Erythroblast (primary cell): ENCODE data around the gene MPPED1.
A peak's percentile ranks its signal among the peaks of the same experiment; 100 is the strongest.

Source experiments
- DNase-seq, 2 experiments: peaks; one replicate each; lab custom pipeline; 2025; lab: John Stamatoyannopoulos, UW
- GATA1 ChIP-seq: IDR thresholded peaks from 2 replicates; pipeline ENCODE4 v1.6.1; 2011; ENCODE audit warnings: low read depth, mild to moderate bottlenecking, control low read depth, low read length, moderate library complexity
- POLR2A ChIP-seq: IDR thresholded peaks from 2 replicates; pipeline ENCODE4 v1.6.1; 2011; ENCODE audit warnings: mild to moderate bottlenecking, low read length

Gene MPPED1

DNA sequence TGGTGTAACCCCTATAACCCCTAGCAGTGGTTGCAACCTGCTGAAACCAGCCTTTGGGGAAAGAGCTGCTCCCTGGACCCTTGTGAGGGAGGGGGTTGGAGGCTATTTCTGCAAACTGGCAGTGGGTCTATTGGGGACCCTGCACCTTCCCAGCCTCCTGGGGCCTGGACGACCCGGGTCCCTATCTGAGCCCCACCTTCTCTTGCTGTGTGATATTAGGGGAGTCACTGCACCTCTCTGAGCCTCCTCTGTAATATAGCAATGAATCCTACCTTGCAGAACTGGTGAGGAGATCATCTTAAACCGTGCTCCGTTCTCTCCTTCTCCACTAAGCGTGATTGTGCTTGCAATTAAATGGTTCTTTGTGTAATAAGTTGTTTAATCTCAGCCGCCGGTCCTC is 24.0 kb upstream of the MPPED1 start:
- TF ChIP-seq POLR2A (no peak), GATA1 (no peak)
- DNase-seq: no peak

DNA sequence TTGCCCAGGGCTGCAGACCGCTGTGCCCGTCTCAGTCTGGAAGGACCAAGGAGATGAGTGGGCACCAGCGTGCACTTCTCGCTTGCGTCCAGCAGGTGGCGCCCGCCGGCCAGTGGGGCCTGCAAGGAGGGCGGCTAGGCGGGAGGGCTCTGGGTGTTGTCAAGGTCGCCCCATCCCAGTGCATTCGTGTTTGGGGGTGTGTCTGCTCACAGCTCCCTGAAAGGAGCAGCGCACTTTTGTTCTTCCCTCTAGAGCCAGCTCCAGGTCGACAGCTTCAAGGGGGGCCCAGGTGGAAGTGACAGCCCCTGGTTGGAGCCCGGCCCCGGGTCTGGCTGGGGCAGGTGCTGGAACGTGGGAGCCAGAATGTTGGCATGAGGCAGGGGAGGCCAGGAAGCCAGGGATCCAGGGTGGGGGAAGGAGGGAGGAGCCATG is 23.4 kb upstream of the MPPED1 start:
- TF ChIP-seq POLR2A: no peak
- TF ChIP-seq GATA1: no peak
- peak; percentile 64 to 78 for DNase-seq

DNA sequence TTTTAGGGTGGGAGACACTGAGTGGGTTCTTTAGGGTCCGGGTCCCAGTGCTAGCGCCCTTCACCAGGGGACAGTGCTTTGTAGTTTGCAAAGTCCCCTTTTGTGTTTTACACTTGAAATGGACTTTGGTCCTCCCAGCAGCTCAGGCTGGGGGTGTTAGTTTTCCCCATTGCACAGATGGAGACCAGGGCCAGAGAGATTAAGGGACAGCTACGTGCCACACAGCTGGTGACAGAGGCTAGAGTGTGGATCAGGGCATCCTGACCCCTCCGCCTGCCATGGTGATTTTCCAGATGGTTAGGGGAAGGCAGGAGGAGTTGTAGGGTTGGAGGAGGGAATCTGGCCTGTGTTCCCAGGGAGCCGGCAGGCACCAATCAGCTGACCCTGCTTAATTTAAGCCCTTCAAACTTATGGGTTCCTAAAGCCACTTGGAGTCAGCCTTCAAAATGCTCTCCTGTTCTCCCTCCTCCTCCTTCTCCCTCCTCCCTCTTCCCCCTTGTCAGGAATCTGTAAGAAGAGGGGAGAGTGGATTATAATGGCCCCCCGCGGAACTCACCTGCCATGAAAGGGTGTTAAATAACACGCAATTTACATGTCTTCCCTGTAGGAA is 22.5 kb upstream of the MPPED1 start:
- no peak for DNase-seq
- TF ChIP-seq GATA1 (no peak), POLR2A (no peak)

DNA sequence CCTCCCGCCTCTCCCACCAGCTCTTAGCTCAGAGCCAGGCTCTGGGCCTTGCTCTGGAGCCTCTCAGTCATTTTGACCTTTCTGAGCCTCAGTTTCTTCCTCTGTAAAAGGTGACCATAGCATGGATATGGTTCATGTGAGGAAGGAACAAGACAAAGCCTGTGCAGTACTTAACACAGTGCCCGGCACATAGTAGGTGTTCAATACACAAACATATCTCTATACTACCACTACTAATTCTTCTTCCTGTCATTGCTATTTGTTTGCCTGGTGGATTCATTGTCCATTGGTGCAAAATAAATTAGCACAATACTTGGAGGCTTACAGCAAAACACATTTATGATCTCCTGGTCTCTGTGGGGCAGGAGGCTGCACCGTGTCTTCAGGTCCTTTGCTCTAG is 21.6 kb upstream of the MPPED1 start:
- no peak for TF ChIP-seq GATA1
- TF ChIP-seq POLR2A: no peak

DNA sequence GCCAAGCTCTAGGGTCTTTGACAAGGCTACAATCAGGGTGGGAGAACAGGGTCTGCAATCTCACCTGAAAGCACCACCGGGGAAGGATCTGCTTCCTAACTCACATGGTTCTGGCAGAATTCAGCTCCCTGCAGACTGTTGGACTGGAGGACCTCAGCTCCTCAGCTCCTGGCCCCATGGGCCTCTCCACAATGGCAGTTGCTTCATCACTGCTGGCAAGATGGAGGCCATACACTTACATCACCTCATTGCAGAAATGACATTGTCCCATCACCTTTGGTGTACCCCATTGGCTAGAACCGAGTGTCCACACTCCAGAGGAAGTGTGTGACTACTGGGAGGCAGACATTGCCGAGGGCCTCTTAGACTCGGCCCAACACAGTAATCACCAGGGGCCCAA is 20.9 kb upstream of the MPPED1 start:
- no peak for TF ChIP-seq POLR2A
- TF ChIP-seq GATA1: no peak
- no peak for DNase-seq

More for the DNA sequence above, 21.6 kb upstream of the MPPED1 start:
- no peak for DNase-seq

DNA sequence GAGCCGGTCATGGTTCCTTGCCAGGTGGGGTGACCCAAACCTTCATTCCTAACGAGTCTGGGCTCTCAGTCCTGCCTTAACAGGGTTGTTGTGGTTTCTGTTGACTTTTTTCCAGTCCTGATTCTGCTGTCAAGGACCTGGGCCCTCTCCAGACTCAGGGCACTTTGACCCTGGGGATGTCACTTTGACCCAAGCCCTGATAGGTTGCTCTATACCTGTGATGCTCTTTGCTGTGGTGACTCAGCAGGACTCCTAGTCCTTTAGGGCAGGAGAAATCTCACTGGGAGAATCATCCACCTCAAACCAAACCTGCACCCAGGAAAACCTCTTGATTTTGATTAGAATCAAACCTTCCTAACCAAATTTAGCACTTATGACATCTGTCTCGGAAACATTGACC is 20.5 kb upstream of the MPPED1 start:
- TF ChIP-seq GATA1: no peak
- no peak for TF ChIP-seq POLR2A

DNA sequence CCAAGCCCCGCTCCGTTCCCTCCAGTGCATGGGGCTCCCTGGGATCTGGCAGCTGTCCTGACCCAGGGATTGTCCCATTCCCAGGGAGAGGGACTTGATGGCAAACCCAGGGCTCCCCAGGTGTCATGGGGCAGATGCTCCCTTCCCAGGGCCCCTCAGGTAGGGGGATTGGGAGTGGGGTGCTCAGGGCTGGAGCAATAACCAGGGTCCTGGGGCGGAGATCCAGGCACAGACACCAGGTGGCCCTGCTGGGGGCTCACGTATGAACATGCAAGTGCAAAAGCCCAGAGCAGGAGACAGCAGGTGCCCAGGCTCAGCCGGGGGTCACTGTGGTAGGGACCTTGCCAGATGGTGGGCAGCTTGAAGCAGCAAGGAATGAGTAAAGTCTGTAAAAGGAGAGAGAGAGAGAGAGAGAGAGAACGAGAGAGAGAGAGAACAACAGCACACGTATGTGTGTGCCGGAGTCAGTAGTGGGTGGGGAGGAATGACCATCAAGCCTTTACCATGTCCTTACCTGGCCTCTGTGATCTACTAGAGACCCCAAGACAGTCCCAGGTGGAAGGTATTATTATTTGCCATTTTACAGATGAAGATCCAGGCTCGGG is 19.3 kb upstream of the MPPED1 start:
- no peak for TF ChIP-seq GATA1
- no peak for TF ChIP-seq POLR2A
- no peak for DNase-seq

More for the DNA sequence above, 20.5 kb upstream of the MPPED1 start:
- no peak for DNase-seq

DNA sequence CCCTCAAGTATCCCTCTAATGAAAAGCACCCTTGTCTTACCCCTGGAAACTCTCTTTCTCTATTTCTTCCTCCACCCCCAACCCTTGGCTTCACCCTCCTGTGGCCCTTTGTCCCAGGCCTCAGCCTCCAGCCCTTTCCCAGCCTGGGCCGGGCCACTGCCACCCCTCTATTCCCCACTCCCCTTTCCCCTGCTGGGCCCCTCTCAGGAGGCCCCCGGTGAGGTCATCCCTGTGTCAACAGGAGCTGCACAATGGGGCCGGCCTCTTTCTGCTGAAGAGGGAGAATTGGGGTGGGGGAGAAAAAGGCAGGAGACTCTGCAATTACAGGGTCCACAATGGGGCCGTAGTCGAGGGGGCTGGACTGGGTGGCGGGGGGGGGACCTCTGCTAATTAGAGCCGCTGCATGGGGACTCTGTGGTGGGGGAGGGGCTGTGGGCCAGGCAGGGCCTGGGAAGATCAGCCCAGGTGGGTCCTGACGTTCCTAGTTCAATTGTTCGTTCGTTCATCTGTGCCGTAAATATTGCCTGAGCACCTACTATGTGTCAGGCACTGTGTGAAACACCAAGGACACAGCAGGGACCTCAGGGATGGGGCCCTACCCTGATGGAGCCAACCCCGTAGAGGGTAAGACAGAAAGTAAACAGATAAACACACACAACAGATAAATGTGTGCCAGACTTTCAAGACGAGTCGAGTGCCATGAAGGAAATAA is 18.5 kb upstream of the MPPED1 start:
- TF ChIP-seq GATA1 (no peak), POLR2A (no peak)
- DNase-seq: no peak

DNA sequence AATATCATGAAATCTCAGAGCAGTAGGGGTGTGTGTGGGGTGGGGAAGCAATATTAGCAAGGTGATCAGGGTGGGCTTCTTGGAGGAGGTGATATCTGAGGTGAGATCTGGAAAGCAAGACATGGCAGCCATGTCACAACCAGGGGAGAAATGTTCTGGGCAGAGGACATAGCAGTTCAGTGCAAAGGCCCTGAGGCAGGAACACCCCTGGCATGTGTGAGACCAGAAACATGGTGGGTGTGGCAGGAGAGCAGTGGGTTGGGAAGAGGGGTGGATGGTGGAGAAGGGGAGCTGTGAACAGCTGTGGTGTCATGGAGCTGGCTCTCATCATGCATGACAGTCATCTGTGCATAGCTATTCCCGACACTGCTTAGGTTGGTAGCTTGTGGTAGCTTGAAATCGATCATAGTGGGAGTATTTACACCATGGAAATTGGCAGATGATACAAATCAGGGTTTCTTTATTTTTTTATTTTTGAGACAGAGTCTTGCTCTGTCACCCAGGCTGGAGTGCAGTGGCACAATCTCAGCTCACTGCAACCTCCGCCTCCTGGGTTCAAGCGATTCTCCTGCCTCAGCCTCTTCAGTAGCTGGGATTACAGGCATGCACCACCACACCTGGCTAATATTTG is 17.9 kb upstream of the MPPED1 start:
- TF ChIP-seq POLR2A: no peak
- no peak for TF ChIP-seq GATA1
- DNase-seq: no peak

DNA sequence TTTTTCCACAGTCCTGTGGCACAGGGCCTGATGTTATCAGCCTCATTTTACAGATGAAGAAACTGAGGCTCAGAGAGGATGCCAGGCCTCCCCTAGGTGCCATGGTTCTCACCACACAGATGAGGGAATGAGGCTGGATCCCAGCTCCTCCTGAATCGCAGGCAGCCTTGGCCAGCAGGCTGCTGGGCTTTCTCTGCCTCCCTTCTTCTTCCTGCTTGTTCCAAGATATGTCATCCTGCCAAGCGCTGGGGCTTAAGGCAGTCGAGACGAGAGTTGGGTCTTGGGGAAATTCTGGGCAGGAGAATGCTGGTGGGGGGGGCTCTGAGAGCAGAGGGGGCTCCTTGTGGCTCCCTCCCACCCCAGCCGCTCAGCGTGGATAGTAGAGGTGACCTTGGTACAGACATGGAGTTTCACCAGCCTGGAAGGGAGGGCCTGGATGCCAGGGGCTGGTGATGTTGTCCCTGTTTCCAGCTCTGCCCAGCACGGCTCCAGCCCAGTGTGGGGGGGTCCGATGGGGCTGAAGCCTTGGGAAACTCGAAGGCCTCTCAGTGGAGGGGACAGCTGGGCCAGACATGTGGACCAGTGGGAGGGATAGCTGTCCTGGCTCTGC is 16.6 kb upstream of the MPPED1 start:
- no peak for TF ChIP-seq GATA1
- no peak for DNase-seq

DNA sequence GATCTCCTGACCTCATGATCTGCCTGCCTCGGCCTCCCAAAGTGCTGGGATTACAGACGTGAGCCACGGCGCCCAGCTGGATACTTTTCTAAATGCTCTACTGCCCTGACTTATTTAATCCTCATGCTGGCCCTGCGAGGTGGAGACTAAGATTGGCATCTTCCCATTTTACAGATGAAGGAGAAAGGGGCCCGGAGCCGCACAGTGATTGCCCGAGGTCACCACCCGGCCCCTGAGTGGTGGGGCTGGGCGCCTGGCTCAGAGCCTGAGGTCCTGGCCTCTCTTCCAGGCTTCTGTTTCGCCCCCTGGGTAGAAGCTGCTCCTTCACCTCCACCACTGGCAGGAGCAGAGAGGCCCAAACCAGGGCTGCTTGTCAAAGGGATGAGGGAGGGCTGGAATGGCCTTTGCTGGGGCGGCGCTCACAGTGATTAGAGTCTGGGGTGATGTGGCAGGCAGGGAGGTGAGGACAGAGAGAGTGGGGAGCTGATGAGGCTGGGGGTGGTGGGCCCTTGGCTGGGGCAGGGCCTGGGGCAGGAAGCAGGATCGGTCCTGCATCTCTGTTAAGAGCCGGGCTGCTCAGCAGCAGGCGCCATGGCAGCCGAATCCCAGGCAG is 15.4 kb upstream of the MPPED1 start:
- DNase-seq: no peak
- TF ChIP-seq GATA1 (no peak), POLR2A (no peak)

DNA sequence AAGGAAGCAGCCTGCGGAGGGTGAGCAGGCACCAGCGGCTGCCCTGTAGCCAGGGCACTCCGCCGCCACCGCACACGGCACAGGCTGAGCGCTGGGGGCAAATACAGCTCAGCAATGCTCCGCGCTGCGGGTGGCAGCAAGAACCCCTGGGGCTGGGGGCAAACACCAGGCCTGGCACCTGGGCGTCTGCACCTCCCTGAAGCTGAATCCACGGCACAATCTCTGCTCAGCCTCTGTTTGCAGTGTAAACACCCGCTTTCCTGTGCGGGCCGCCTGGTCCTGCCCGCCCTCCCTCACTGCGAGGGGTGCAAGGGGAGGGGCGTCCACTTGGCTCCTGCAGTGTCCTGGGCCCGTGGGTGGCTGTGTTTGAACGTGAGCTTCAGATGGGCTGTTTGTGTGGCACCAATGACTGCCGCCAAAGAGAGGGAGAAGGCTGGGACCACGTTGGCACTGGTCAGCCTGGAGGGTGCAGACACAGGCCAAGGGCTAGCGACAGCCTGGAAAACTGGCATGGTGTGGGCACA is 14.8 kb upstream of the MPPED1 start:
- TF ChIP-seq POLR2A: no peak
- no peak for TF ChIP-seq GATA1
- DNase-seq: no peak

DNA sequence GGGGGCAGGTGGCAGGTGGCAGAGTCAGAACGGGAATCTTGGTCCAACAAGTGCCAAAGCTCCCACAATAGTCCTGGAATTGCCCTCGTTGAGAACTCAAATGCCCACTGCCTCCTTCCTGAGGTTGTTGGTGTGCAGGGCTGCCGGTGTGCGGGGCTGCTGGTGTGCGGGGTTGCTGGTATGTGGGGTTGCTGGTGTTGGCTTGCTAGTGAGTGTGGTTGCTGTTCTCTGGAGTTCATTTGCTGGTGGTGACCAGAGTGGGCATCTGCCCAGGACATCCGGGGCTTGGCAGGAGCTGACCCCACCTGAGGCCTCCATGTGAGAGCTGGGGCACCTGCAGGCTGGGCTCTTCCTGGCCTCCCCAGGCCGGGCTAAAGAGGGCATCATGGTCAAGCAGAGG is 14.0 kb upstream of the MPPED1 start:
- TF ChIP-seq GATA1: no peak
- no peak for TF ChIP-seq POLR2A
- DNase-seq: no peak

DNA sequence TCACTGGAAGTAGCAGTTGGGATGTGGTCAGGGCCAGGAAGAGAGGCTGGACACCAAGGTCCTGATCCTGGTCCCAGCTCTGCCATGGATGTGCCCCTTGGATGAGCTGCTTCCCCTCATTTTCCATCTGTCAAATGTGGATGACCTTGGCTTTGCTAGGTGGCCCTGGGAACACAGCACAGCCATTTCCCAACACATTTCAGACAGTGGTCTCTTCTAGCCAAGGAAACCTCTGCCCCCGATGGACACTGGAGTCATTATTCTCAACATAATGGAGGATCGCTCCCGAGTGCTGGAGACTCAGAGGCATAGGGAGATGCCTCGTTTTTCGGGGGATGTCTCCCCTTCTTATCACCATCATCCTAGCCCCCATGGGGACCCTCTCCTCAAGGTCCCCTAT is 13.6 kb upstream of the MPPED1 start:
- no peak for DNase-seq
- TF ChIP-seq GATA1: no peak
- no peak for TF ChIP-seq POLR2A
